IMR-90 (cell line): ENCODE results near the gene CDC42BPA. TPM values are rescaled to one million over a fixed set of nuclear protein-coding genes. Genes with fewer than 3 reads are reported as not detected.

Experiments
- ATAC-seq: fragments of 200-7000 bp; cut with Tn5 transposase; 2 replicates; pipeline ENCODE4 v1.9.1; 2020; ENCODE audit warnings: low read depth, mild to moderate bottlenecking, moderate library complexity
- BruUV-seq: library from RNA; stranded (reverse); fragments of 400-500 nt; replicated peaks from 2 replicates; lab custom pipeline; 2021; lab: Mats Ljungman, UMichigan
- CTCF ChIA-PET: fragments of 300-600 bp; formaldehyde crosslinking; extraction: SDS; loops from one replicate; lab custom pipeline; 2021; ENCODE audit warnings: antibody characterized with exemption; lab: Yijun Ruan, JAX
- POLR2A ChIA-PET: fragments of 300-600 bp; sonication (Branson Sonifier 250); formaldehyde crosslinking; loops from one replicate; lab custom pipeline; 2022; ENCODE audit warnings: antibody characterized with exemption; ENCODE audit not compliant: unreplicated experiment; lab: Charles Lee
- DNase-seq: peaks from one replicate; pipeline ENCODE4 v3.0.0; 2013
- H2AFZ ChIP-seq: replicated peaks from 2 replicates; pipeline ENCODE3; 2013; ENCODE audit warnings: low read length, mild to moderate bottlenecking; ENCODE audit not compliant: poor library complexity
- H2AK5ac ChIP-seq: 2 replicates; pipeline ENCODE4 v1.6.1; 2013; ENCODE audit warnings: low read depth, low read length, inconsistent platforms
- H2AK9ac ChIP-seq: replicated peaks from 2 replicates; pipeline ENCODE3; 2013; ENCODE audit warnings: mild to moderate bottlenecking, low read depth, low read length, moderate library complexity; ENCODE audit not compliant: poor library complexity
- H2BK120ac ChIP-seq: 2 replicates; pipeline ENCODE4 v1.6.1; 2013; ENCODE audit warnings: low read depth, low read length, inconsistent platforms
- H2BK15ac ChIP-seq: 3 replicates; pipeline ENCODE4 v1.6.1; 2013; ENCODE audit warnings: low read depth, low read length, inconsistent platforms
- H2BK20ac ChIP-seq: 2 replicates; pipeline ENCODE4 v1.6.1; 2013; ENCODE audit warnings: low read depth, mild to moderate bottlenecking, inconsistent platforms, low read length, moderate library complexity
- H2BK5ac ChIP-seq: 2 replicates; pipeline ENCODE4 v1.6.1; 2013; ENCODE audit warnings: mild to moderate bottlenecking, low read depth, low read length, inconsistent platforms; ENCODE audit not compliant: poor library complexity, severe bottlenecking
- H3K14ac ChIP-seq: replicated peaks from 2 replicates; pipeline ENCODE4 v1.6.1; 2013; ENCODE audit warnings: low read depth, low read length, inconsistent platforms
- H3K18ac ChIP-seq: 2 replicates; pipeline ENCODE4 v1.6.1; 2013; ENCODE audit warnings: low read depth, low read length, control low read depth
- H3K23ac ChIP-seq: 2 replicates; pipeline ENCODE4 v1.6.1; 2013; ENCODE audit warnings: low read depth, low read length, inconsistent platforms
- H3K27ac ChIP-seq: 2 replicates; pipeline ENCODE4 v1.5.1; 2013; ENCODE audit warnings: mild to moderate bottlenecking, control low read depth, low read length; ENCODE audit not compliant: insufficient read depth
- H3K27me3 ChIP-seq: 2 replicates; pipeline ENCODE4 v1.6.1; 2013; ENCODE audit warnings: low read length; ENCODE audit not compliant: control insufficient read depth, insufficient read depth
- H3K36me3 ChIP-seq: 2 replicates; pipeline ENCODE4 v1.6.1; 2013; ENCODE audit warnings: low read length, mixed read lengths; ENCODE audit not compliant: control insufficient read depth, insufficient read depth
- H3K4ac ChIP-seq: 2 replicates; pipeline ENCODE4 v1.6.1; 2013; ENCODE audit warnings: low read depth, low read length, inconsistent platforms
- H3K4me1 ChIP-seq: 2 replicates; pipeline ENCODE4 v1.6.1; 2013; ENCODE audit warnings: low read length, mixed read lengths; ENCODE audit not compliant: control insufficient read depth, insufficient read depth
- H3K4me2 ChIP-seq: 2 replicates; pipeline ENCODE4 v1.6.1; 2013; ENCODE audit warnings: low read depth, mild to moderate bottlenecking, control low read depth, low read length, moderate library complexity
- H3K4me3 ChIP-seq: 2 replicates; pipeline ENCODE4 v1.5.1; 2013; ENCODE audit warnings: low read depth, mild to moderate bottlenecking, control low read depth, low read length, moderate library complexity; ENCODE audit not compliant: insufficient read depth
- H3K56ac ChIP-seq: 2 replicates; pipeline ENCODE4 v1.6.1; 2013; ENCODE audit warnings: low read length, inconsistent platforms; ENCODE audit not compliant: insufficient read depth; ENCODE audit errors: extremely low read depth
- H3K79me1 ChIP-seq, 2 experiments: 2 replicates each; pipeline ENCODE4 v1.6.1; 2013; ENCODE audit warnings: low read length in 2 of 2, inconsistent platforms in 1 of 2, low read depth in 1 of 2
- H3K9ac ChIP-seq: 2 replicates; pipeline ENCODE4 v1.6.1; 2013; ENCODE audit warnings: low read depth, low read length, control low read depth
- H3K9me1 ChIP-seq: 2 replicates; pipeline ENCODE4 v1.6.1; 2013; ENCODE audit warnings: low read length, inconsistent platforms; ENCODE audit not compliant: insufficient read depth
- H3K9me3 ChIP-seq: 2 replicates; pipeline ENCODE4 v1.6.1; 2013; ENCODE audit warnings: low read length; ENCODE audit not compliant: control insufficient read depth, insufficient read depth
- H4K20me1 ChIP-seq: 2 replicates; pipeline ENCODE4 v1.6.1; 2013; ENCODE audit warnings: low read length, inconsistent platforms; ENCODE audit not compliant: insufficient read depth
- H4K5ac ChIP-seq: 2 replicates; pipeline ENCODE4 v1.6.1; 2013; ENCODE audit warnings: mild to moderate bottlenecking, low read depth, low read length, control low read depth
- H4K8ac ChIP-seq, 2 experiments: 2 replicates each; pipeline ENCODE4 v1.6.1; 2013; ENCODE audit warnings: low read depth in 2 of 2, low read length in 2 of 2, control low read depth in 1 of 2, inconsistent platforms in 1 of 2
- H4K91ac ChIP-seq: 2 replicates; pipeline ENCODE4 v1.6.1; 2013; ENCODE audit warnings: low read depth, low read length, inconsistent platforms; ENCODE audit not compliant: insufficient read depth
- BHLHE40 ChIP-seq: fragments of 150-350 bp; IDR thresholded peaks from 2 replicates; pipeline ENCODE4 v1.6.1; 2016; ENCODE audit warnings: mild to moderate bottlenecking, low read depth, low read length
- CEBPB ChIP-seq: IDR thresholded peaks from 2 replicates; pipeline ENCODE4 v1.6.1; 2012; ENCODE audit warnings: low read depth, low read length, improper control_type of control experiment
- CHD1 ChIP-seq: IDR thresholded peaks from 2 replicates; pipeline ENCODE4 v1.6.1; 2012; ENCODE audit warnings: low read depth, low read length, improper control_type of control experiment
- FOS ChIP-seq: fragments of 150-350 bp; IDR thresholded peaks from 2 replicates; pipeline ENCODE4 v1.6.1; 2016; ENCODE audit warnings: low read depth, low read length
- MAFK ChIP-seq: IDR thresholded peaks from 2 replicates; pipeline ENCODE4 v1.6.1; 2012; ENCODE audit warnings: low read depth, low read length, improper control_type of control experiment
- NFE2L2 ChIP-seq: fragments of 150-350 bp; IDR thresholded peaks from 2 replicates; pipeline ENCODE4 v1.6.1; 2016; ENCODE audit warnings: low read depth, mild to moderate bottlenecking, low read length
- POLR2A ChIP-seq: IDR thresholded peaks from 2 replicates; pipeline ENCODE4 v1.6.1; 2012; ENCODE audit warnings: mild to moderate bottlenecking, low read depth, low read length
- RAD21 ChIP-seq: IDR thresholded peaks from 2 replicates; pipeline ENCODE4 v1.6.1; 2012; ENCODE audit warnings: low read length, improper control_type of control experiment
- RCOR1 ChIP-seq: IDR thresholded peaks from 2 replicates; pipeline ENCODE4 v1.6.1; 2012; ENCODE audit warnings: mild to moderate bottlenecking, low read length, improper control_type of control experiment; ENCODE audit not compliant: insufficient replicate concordance
- SMC3 ChIP-seq: fragments of 150-350 bp; IDR thresholded peaks from 2 replicates; pipeline ENCODE4 v1.6.1; 2016; ENCODE audit warnings: low read depth, mild to moderate bottlenecking, antibody characterized with exemption, low read length, moderate library complexity
- WGBS, 2 experiments: methylation state at CpG; one replicate each; pipeline versions ENCODE4 v1.1.5 to v1.1.7; 2013; ENCODE audit warnings: missing lambda C conversion rate in 2 of 2; ENCODE audit not compliant: insufficient read length in 1 of 2; ENCODE audit errors: extremely low coverage in 2 of 2; 5-methylcytosine and 5-hydroxymethylcytosine counted together
- dilution Hi-C: fragments of 300-500 bp; cut with HindIII; formaldehyde crosslinking; loops from one replicate; pipeline ENCODE4 v1.14.3; 2018; ENCODE audit warnings: low sequenced_read_pairs; ENCODE audit not compliant: unreplicated experiment
- in situ Hi-C: fragments of 300-500 bp; cut with MboI; formaldehyde crosslinking; loops from 3 replicates; pipeline ENCODE4 v1.14.3; 2019; ENCODE audit warnings: low sequenced_read_pairs, inconsistent platforms, mixed read lengths
- intact Hi-C: fragments of 100-400 bp; cut with micrococcal nuclease; formaldehyde crosslinking; loops from 2 replicates; pipeline ENCODE4 v1.10.0; 2022
- polyA plus RNA-seq, 3 experiments: library from polyadenylated mRNA; depleted of rRNA; stranded (reverse); fragments of >200 nt; gene quantifications; 2 replicates each; pipeline ENCODE4 v1.2.3, GENCODE V29; 2012; ENCODE audit warnings: low replicate concordance in 1 of 3
- total RNA-seq: library from RNA; depleted of rRNA; stranded (reverse); fragments of >200 nt; gene quantifications from 2 replicates; pipeline ENCODE4 v1.2.3, GENCODE V29; 2012

CDC42BPA gene
- total and polyA plus RNA-seq, 2 of the 4 experiments (the other 2 are of a cell fraction) = 9.4 to 27.8 TPM

DNA sequence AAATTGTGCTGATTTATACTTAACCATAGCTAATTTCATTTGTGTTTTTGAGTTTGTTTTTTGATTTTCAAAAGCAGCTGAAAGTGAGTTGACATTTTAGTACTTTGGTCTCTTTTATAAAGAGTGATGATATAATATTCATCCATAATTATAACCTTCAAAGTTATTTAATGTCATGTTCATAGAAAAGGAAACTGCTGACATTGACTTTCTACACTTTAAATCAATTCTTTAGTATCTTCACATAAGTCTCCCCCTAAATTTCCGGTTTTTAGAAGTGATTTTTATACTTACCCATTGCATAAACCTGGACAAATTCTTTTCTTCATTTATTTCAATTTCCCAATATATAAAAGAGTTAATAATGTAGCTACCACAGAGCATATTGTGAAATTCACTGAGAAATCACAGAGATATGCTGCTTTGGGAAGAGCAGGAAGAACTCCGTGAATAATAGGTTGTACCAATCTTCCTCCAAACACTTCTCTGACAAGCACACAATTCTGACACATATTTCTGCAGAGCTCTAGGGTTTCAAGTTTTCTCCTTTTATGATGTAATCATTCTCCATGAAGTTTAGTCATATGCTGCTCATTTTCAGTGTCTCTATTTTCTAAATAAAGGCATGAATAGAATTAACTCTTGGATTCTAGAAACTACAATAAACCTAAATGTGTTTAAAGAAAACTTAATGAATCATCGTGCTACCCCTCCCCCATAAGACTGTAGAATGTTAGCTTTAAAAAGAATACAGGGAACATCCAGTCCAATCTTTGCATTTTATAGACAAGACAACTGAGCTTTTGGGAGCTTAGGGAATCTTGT is 25.6 kb upstream of the CDC42BPA start:
- H2AK9ac ChIP-seq = no peak overlapping the region
- no peak overlapping the region for H3K14ac ChIP-seq
- H3K4ac ChIP-seq = no peak overlapping the region
- peak overlapping the region; percentile 70 for H2BK5ac ChIP-seq
- TF ChIP-seq SMC3 (no peak), NFE2L2 (no peak), CHD1 (no peak), CEBPB (peak; percentile 96), POLR2A (no peak), FOS (peak; percentile 46; the same call in 1 of the 2 replicates), BHLHE40 (0 out of 2 replicates have a peak, but pooled peaks have one; percentile 34), RCOR1 (no peak), MAFK (peak; percentile 88), RAD21 (no peak)
- H4K20me1 ChIP-seq = no peaks in the 10 kb centered on the region
- no peaks in the 10 kb centered on the region for H3K79me1 ChIP-seq
- peak overlapping the region; percentile 48; the same call in 1 of the 2 replicates for H2BK120ac ChIP-seq
- no peak overlapping the region for H4K91ac ChIP-seq
- intact Hi-C loops (no loop called here), in situ Hi-C loops (no loop called here), dilution Hi-C loops (no loop called here)
- peak overlapping the region; percentile 58; the same call in 1 of the 2 replicates for H2BK20ac ChIP-seq
- H3K4me1 ChIP-seq = peaks cover 2% of the 10 kb centered on the region
- no peak overlapping the region for H2BK15ac ChIP-seq
- no peaks in the 10 kb centered on the region for H3K9me3 ChIP-seq
- no CpG with 5 or more reads among the region's 3 CpGs for WGBS, 2 experiments
- H3K27ac ChIP-seq = peak overlapping the region; percentile 34; the same call in 1 of the 2 replicates
- H3K36me3 ChIP-seq = no peaks in the 10 kb centered on the region
- ChIA-PET POLR2A (interaction anchor here (1.0 kb wide), 1 partner anchor 10 kb away, joined by 3 read pairs; no protein-coding TSS in a partner anchor), CTCF (interaction anchor here (0.7 to 1.2 kb wide), 2 partner anchors 13 to 100 kb away, joined by 3 to 5 read pairs; no protein-coding TSS in a partner anchor)
- H3K18ac ChIP-seq = 0 out of 2 replicates have a peak overlapping the region, but pooled peaks have one; percentile 45
- H3K4me3 ChIP-seq = no peak overlapping the region
- H2AK5ac ChIP-seq = no peak overlapping the region
- H4K8ac ChIP-seq = no peak overlapping the region; a peak in 1 of 4 replicates
- H2AFZ ChIP-seq = no peak overlapping the region
- H3K9ac ChIP-seq = no peak overlapping the region
- no peak overlapping the region; the same call in 1 of the 2 replicates for H3K56ac ChIP-seq
- H3K23ac ChIP-seq = no peak overlapping the region
- ATAC-seq (peak; percentile 97), DNase-seq (peak; percentile 96)
- H4K5ac ChIP-seq = no peak overlapping the region
- no peaks in the 10 kb centered on the region for H3K9me1 ChIP-seq
- peak overlapping the region; percentile 50 for H3K4me2 ChIP-seq
- H3K27me3 ChIP-seq = no peaks in the 10 kb centered on the region
- no TSS peak for BruUV-seq
